ENCODE measurements around the gene ANO7. TPM values are rescaled to one million over a fixed set of nuclear protein-coding genes. Genes with fewer than 3 reads are reported as not detected.
A peak's percentile ranks its signal among the peaks of the same experiment; 100 is the strongest.

ANO7 gene
- total and polyA plus RNA-seq, 2 of the 13 experiments (the other 11 are each of a cell fraction or from before 2014, with no cell fraction given) = 4.1 to 4.9 TPM

DNA sequence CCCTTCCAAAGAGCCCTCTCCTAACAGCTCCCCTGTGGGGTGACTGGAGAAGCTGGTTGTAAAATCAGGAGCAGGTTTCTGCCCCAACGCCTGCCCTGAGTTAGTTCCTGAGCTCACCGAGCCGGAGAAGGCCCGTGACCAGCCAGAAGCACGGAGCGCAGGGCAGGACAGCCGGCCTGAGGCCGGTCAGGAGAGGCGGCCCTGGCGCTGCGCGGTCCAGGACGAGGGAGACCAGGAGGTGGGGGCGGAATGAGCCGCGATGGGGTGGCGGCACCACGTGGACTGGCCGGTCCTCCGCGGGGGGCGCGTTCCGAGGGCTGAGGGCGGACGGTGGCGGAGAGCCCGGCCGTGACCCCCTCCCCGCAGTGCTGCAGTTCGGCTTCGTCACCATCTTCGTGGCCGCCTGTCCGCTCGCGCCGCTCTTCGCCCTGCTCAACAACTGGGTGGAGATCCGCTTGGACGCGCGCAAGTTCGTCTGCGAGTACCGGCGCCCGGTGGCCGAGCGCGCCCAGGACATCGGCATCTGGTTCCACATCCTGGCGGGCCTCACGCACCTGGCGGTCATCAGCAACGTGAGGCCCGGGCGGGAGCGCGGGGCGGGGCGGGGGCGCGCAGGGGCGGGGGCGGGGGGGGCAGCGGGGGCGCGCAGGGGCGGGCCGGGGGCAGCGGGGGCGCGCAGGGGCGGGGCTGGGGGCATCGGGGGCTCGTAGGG lies 29.0 kb downstream of the ANO7 start (continued):
- TF ChIP-seq, protein P1, sequence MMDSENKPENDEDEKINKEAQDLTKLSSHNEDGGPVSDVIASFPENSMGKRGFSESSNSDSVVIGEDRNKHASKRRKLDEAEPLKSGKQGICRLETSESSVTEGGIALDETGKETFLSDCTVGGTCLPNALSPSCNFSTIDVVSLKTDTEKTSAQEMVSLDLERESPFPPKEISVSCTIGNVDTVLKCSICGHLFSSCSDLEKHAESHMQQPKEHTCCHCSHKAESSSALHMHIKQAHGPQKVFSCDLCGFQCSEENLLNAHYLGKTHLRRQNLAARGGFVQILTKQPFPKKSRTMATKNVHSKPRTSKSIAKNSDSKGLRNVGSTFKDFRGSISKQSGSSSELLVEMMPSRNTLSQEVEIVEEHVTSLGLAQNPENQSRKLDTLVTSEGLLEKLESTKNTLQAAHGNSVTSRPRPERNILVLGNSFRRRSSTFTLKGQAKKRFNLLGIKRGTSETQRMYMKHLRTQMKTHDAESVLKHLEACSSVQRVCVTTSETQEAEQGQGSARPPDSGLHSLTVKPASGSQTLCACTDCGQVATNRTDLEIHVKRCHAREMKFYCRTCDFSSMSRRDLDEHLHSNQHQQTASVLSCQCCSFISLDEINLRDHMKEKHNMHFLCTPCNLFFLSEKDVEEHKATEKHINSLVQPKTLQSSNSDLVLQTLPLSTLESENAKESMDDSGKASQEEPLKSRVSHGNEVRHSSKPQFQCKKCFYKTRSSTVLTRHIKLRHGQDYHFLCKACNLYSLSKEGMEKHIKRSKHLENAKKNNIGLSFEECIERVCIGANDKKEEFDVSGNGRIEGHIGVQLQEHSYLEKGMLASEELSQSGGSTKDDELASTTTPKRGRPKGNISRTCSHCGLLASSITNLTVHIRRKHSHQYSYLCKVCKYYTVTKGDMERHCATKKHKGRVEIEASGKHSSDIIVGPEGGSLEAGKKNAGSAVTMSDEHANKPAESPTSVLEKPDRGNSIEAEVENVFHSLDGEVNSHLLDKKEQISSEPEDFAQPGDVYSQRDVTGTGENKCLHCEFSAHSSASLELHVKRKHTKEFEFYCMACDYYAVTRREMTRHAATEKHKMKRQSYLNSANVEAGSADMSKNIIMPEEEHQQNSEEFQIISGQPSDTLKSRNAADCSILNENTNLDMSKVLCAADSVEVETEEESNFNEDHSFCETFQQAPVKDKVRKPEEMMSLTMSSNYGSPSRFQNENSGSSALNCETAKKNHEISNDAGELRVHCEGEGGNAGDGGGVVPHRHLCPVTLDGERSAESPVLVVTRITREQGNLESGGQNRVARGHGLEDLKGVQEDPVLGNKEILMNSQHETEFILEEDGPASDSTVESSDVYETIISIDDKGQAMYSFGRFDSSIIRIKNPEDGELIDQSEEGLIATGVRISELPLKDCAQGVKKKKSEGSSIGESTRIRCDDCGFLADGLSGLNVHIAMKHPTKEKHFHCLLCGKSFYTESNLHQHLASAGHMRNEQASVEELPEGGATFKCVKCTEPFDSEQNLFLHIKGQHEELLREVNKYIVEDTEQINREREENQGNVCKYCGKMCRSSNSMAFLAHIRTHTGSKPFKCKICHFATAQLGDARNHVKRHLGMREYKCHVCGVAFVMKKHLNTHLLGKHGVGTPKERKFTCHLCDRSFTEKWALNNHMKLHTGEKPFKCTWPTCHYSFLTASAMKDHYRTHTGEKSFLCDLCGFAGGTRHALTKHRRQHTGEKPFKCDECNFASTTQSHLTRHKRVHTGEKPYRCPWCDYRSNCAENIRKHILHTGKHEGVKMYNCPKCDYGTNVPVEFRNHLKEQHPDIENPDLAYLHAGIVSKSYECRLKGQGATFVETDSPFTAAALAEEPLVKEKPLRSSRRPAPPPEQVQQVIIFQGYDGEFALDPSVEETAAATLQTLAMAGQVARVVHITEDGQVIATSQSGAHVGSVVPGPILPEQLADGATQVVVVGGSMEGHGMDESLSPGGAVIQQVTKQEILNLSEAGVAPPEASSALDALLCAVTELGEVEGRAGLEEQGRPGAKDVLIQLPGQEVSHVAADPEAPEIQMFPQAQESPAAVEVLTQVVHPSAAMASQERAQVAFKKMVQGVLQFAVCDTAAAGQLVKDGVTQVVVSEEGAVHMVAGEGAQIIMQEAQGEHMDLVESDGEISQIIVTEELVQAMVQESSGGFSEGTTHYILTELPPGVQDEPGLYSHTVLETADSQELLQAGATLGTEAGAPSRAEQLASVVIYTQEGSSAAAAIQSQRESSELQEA (CRISPR knock-in tag; IDR thresholded peaks at IDR 0.05; ENCODE audit: not compliant biosample characterization) = peak; percentile 95
- TF ChIP-seq PITX1 (CRISPR knock-in tag; IDR thresholded peaks at IDR 0.05) = peak; percentile 71
- no peak for TF ChIP-seq ZNF619 (CRISPR knock-in tag; IDR thresholded peaks at IDR 0.05)
- TF ChIP-seq, protein P2, sequence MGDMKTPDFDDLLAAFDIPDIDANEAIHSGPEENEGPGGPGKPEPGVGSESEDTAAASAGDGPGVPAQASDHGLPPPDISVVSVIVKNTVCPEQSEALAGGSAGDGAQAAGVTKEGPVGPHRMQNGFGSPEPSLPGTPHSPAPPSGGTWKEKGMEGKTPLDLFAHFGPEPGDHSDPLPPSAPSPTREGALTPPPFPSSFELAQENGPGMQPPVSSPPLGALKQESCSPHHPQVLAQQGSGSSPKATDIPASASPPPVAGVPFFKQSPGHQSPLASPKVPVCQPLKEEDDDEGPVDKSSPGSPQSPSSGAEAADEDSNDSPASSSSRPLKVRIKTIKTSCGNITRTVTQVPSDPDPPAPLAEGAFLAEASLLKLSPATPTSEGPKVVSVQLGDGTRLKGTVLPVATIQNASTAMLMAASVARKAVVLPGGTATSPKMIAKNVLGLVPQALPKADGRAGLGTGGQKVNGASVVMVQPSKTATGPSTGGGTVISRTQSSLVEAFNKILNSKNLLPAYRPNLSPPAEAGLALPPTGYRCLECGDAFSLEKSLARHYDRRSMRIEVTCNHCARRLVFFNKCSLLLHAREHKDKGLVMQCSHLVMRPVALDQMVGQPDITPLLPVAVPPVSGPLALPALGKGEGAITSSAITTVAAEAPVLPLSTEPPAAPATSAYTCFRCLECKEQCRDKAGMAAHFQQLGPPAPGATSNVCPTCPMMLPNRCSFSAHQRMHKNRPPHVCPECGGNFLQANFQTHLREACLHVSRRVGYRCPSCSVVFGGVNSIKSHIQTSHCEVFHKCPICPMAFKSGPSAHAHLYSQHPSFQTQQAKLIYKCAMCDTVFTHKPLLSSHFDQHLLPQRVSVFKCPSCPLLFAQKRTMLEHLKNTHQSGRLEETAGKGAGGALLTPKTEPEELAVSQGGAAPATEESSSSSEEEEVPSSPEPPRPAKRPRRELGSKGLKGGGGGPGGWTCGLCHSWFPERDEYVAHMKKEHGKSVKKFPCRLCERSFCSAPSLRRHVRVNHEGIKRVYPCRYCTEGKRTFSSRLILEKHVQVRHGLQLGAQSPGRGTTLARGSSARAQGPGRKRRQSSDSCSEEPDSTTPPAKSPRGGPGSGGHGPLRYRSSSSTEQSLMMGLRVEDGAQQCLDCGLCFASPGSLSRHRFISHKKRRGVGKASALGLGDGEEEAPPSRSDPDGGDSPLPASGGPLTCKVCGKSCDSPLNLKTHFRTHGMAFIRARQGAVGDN (CRISPR knock-in tag; IDR thresholded peaks at IDR 0.05) = peak; percentile 95
- TF ChIP-seq CEBPB (IDR thresholded peaks at IDR 0.05; ENCODE audit: borderline replicate concordance, low read depth, low read length) = no peak
- TF ChIP-seq, protein P3, sequence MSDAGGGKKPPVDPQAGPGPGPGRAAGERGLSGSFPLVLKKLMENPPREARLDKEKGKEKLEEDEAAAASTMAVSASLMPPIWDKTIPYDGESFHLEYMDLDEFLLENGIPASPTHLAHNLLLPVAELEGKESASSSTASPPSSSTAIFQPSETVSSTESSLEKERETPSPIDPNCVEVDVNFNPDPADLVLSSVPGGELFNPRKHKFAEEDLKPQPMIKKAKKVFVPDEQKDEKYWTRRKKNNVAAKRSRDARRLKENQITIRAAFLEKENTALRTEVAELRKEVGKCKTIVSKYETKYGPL (CRISPR knock-in tag; IDR thresholded peaks at IDR 0.05) = peak; percentile 61; the same call in 1 of the 2 replicates
- TF ChIP-seq, protein P4, sequence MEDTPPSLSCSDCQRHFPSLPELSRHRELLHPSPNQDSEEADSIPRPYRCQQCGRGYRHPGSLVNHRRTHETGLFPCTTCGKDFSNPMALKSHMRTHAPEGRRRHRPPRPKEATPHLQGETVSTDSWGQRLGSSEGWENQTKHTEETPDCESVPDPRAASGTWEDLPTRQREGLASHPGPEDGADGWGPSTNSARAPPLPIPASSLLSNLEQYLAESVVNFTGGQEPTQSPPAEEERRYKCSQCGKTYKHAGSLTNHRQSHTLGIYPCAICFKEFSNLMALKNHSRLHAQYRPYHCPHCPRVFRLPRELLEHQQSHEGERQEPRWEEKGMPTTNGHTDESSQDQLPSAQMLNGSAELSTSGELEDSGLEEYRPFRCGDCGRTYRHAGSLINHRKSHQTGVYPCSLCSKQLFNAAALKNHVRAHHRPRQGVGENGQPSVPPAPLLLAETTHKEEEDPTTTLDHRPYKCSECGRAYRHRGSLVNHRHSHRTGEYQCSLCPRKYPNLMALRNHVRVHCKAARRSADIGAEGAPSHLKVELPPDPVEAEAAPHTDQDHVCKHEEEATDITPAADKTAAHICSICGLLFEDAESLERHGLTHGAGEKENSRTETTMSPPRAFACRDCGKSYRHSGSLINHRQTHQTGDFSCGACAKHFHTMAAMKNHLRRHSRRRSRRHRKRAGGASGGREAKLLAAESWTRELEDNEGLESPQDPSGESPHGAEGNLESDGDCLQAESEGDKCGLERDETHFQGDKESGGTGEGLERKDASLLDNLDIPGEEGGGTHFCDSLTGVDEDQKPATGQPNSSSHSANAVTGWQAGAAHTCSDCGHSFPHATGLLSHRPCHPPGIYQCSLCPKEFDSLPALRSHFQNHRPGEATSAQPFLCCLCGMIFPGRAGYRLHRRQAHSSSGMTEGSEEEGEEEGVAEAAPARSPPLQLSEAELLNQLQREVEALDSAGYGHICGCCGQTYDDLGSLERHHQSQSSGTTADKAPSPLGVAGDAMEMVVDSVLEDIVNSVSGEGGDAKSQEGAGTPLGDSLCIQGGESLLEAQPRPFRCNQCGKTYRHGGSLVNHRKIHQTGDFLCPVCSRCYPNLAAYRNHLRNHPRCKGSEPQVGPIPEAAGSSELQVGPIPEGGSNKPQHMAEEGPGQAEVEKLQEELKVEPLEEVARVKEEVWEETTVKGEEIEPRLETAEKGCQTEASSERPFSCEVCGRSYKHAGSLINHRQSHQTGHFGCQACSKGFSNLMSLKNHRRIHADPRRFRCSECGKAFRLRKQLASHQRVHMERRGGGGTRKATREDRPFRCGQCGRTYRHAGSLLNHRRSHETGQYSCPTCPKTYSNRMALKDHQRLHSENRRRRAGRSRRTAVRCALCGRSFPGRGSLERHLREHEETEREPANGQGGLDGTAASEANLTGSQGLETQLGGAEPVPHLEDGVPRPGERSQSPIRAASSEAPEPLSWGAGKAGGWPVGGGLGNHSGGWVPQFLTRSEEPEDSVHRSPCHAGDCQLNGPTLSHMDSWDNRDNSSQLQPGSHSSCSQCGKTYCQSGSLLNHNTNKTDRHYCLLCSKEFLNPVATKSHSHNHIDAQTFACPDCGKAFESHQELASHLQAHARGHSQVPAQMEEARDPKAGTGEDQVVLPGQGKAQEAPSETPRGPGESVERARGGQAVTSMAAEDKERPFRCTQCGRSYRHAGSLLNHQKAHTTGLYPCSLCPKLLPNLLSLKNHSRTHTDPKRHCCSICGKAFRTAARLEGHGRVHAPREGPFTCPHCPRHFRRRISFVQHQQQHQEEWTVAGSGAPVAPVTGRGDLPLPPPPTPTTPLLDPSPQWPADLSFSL (CRISPR knock-in tag; IDR thresholded peaks at IDR 0.05) = no peak
- no peak for TF ChIP-seq GLI4 (CRISPR knock-in tag; IDR thresholded peaks at IDR 0.05; ENCODE audit: borderline replicate concordance)
